Memory B cell (primary cell): ENCODE measurements around the gene BCL6.
"Not testable (repeated sequence)": the region's sequence is repeated elsewhere in the genome, so short reads cannot be mapped to it uniquely, and the experiment has no call there.

Source experiments
- ATAC-seq: fragments of 150-1000 bp; cut with Tn5 transposase; 2 replicates; pipeline ENCODE4 v1.10.0; 2021; ENCODE audit warnings: low read depth, mild to moderate bottlenecking, moderate library complexity
- DNase-seq, 2 donors: peaks; one replicate each; pipeline ENCODE4 v3.0.0; 2022; ENCODE audit warnings: low spot score in 2 of 2
- H3K27ac Mint-ChIP-seq: one replicate; pipeline ENCODE4 v1.8.0; 2022; ENCODE audit warnings: mild to moderate bottlenecking, moderate library complexity, mixed read lengths
- H3K27me3 Mint-ChIP-seq: one replicate; pipeline ENCODE4 v1.8.0; 2022; ENCODE audit warnings: mixed read lengths
- H3K36me3 Mint-ChIP-seq: one replicate; pipeline ENCODE4 v1.8.0; 2022; ENCODE audit warnings: mild to moderate bottlenecking, mixed read lengths
- H3K4me1 Mint-ChIP-seq: one replicate; pipeline ENCODE4 v1.8.0; 2022; ENCODE audit warnings: mixed read lengths
- H3K4me3 Mint-ChIP-seq: one replicate; pipeline ENCODE4 v1.8.0; 2022; ENCODE audit warnings: mild to moderate bottlenecking, moderate library complexity, mixed read lengths
- H3K9me3 Mint-ChIP-seq: one replicate; pipeline ENCODE4 v1.8.0; 2022; ENCODE audit warnings: mixed read lengths

Gene BCL6

GRCh38 chr3:187698499-187699399 is 46.5 kb downstream of the BCL6 start:
- H3K4me1 Mint-ChIP-seq = peaks cover 4% of the 10 kb centered on the region
- H3K27me3 Mint-ChIP-seq = peaks cover 13% of the 10 kb centered on the region
- H3K4me3 Mint-ChIP-seq = no peak overlapping the region
- H3K9me3 Mint-ChIP-seq = peaks cover 1% of the 10 kb centered on the region
- no peak overlapping the region for H3K27ac Mint-ChIP-seq
- ATAC-seq (no peak), DNase-seq (no peak)
- H3K36me3 Mint-ChIP-seq = peaks cover 3% of the 10 kb centered on the region

- H3K4me3 Mint-ChIP-seq = no peak overlapping the region
- peaks cover 4% of the 10 kb centered on the region for H3K4me1 Mint-ChIP-seq
- no peak for ATAC-seq
- peaks cover 1% of the 10 kb centered on the region for H3K9me3 Mint-ChIP-seq
- DNase-seq = no peak
- H3K27ac Mint-ChIP-seq = no peak overlapping the region
- H3K27me3 Mint-ChIP-seq = peaks cover 14% of the 10 kb centered on the region
- peaks cover 3% of the 10 kb centered on the region for H3K36me3 Mint-ChIP-seq
Observed at GRCh38 chr3:187696021-187696420, 49.2 kb downstream of the BCL6 start.

GRCh38 chr3:187695449-187695848 is 49.8 kb downstream of the BCL6 start:
- Mint-ChIP-seq H3K36me3 (peaks cover 3% of the 10 kb centered on the region), H3K4me1 (peaks cover 4% of the 10 kb centered on the region), H3K27ac (no peak overlapping the region), H3K9me3 (peaks cover 1% of the 10 kb centered on the region), H3K4me3 (no peak overlapping the region), H3K27me3 (peaks cover 14% of the 10 kb centered on the region)
- ATAC-seq = no peak
- DNase-seq = no peak

- Mint-ChIP-seq H3K27me3 (peaks cover 14% of the 10 kb centered on the region), H3K4me3 (no peak overlapping the region), H3K4me1 (peaks cover 4% of the 10 kb centered on the region)
Observed at GRCh38 chr3:187694801-187695200, 50.5 kb downstream of the BCL6 start.

DNA sequence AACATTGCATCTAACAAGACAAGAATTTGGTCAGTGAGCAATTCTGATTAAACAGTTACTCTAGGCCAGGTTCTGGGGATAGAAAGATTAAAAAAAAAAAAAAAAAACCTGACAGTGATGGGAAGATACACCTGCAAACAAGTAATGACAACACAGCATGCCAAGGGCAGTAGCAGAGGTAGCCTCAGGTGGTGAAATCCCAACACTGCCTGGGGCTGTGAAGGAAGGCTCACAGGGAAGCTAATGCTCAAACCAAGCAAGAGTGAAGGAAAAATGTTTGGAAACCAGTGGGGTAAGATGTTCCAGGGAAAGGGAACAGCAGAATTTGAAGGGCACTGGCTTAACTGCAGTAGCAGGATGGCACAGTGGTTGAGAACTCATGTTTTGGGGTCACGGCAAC is 51.8 kb downstream of the BCL6 start:
- no peak overlapping the region for H3K4me3 Mint-ChIP-seq
- peaks cover 14% of the 10 kb centered on the region for H3K27me3 Mint-ChIP-seq
- ATAC-seq (no peak), DNase-seq (no peak)
- H3K9me3 Mint-ChIP-seq = peaks cover 1% of the 10 kb centered on the region
- H3K4me1 Mint-ChIP-seq = peaks cover 4% of the 10 kb centered on the region
- no peak overlapping the region for H3K27ac Mint-ChIP-seq
- peaks cover 3% of the 10 kb centered on the region for H3K36me3 Mint-ChIP-seq

More at GRCh38 chr3:187694801-187695200, 50.5 kb downstream of the BCL6 start:
- H3K9me3 Mint-ChIP-seq = peaks cover 1% of the 10 kb centered on the region
- peaks cover 3% of the 10 kb centered on the region for H3K36me3 Mint-ChIP-seq
- DNase-seq (no peak), ATAC-seq (no peak)
- H3K27ac Mint-ChIP-seq = no peak overlapping the region

- H3K4me1 Mint-ChIP-seq = no peaks in the 10 kb centered on the region
- no peak overlapping the region for H3K4me3 Mint-ChIP-seq
- no peak overlapping the region for H3K27ac Mint-ChIP-seq
- DNase-seq = no peak
- H3K27me3 Mint-ChIP-seq = peaks cover 10% of the 10 kb centered on the region
- peaks cover 6% of the 10 kb centered on the region for H3K9me3 Mint-ChIP-seq
- no peak for ATAC-seq
- peaks cover 3% of the 10 kb centered on the region for H3K36me3 Mint-ChIP-seq
Observed at GRCh38 chr3:187689984-187690383, 55.3 kb downstream of the BCL6 start.

- Mint-ChIP-seq H3K27ac (no peak overlapping the region), H3K27me3 (peaks cover 5% of the 10 kb centered on the region), H3K9me3 (peaks cover 5% of the 10 kb centered on the region), H3K4me3 (no peak overlapping the region), H3K4me1 (no peaks in the 10 kb centered on the region), H3K36me3 (no peaks in the 10 kb centered on the region)
- ATAC-seq (no peak), DNase-seq (no peak)
Observed at GRCh38 chr3:187686621-187687273, 58.5 kb downstream of the BCL6 start.

DNA sequence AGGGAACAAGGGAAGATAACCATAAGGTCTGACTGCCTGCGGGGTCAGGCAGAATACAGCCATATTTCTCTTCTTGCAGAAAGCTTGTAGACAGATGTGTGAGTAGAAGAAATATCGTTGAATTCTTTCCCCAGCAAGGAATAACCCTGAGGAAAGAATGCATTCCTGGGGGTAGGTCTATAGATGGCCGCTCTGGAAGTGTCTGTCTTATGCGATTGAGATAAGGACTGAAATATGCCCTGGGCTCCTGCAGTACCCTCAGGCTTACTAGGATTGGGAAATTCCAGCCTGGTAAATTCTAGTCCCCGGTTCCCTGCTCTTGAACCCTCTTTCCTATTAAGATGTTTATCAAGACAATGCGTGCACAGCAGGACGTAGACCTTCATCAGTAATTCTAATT is 59.3 kb downstream of the BCL6 start:
- no peak overlapping the region for H3K27ac Mint-ChIP-seq
- H3K9me3 Mint-ChIP-seq = peaks cover 5% of the 10 kb centered on the region
- no peak for ATAC-seq
- no peak for DNase-seq
- no peaks in the 10 kb centered on the region for H3K36me3 Mint-ChIP-seq
- peaks cover 5% of the 10 kb centered on the region for H3K27me3 Mint-ChIP-seq
- H3K4me1 Mint-ChIP-seq = no peaks in the 10 kb centered on the region
- H3K4me3 Mint-ChIP-seq = no peak overlapping the region

DNA sequence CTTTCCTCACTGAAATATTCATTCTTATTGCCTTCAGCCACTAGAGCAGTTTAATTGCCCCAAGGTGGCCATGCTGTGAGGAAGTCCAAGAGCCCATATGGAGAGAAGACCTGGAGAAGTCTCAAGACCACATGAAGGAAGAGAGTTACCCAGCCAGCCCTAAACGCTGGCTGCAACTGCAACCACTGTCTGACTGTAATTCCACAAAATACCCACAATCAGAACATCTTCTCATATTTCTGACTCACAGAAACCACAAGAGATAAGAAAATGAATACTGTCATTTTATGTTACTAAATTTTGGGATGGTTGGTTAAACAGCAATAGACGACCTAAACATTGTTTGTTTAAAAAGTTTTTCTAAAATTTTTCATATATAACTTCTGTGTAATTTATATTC is 60.4 kb downstream of the BCL6 start:
- DNase-seq (no peak), ATAC-seq (no peak)
- Mint-ChIP-seq H3K4me1 (no peaks in the 10 kb centered on the region), H3K36me3 (no peaks in the 10 kb centered on the region), H3K4me3 (no peak overlapping the region), H3K27me3 (peaks cover 9% of the 10 kb centered on the region), H3K27ac (no peak overlapping the region), H3K9me3 (peaks cover 5% of the 10 kb centered on the region)

DNA sequence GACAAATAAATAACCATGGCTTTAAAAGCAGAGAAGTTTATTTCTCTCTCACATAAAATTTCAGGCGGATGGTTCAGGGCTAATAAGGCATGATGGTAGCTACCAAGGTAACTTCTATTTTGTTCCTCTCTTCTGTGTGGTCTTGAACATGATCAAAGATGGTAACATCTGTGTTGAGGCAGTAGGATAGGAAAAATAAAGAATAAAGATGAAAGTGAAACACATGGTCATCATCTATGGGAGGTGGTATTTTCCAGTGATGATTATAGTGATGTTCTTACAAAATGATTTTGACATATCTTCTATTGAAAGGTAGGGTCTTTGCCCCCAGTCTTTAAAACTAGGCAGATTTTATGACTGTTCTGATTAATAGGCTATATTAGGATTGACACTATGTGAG is 60.8 kb downstream of the BCL6 start:
- no peak overlapping the region for H3K27ac Mint-ChIP-seq
- H3K4me3 Mint-ChIP-seq = no peak overlapping the region
- peaks cover 11% of the 10 kb centered on the region for H3K27me3 Mint-ChIP-seq
- H3K36me3 Mint-ChIP-seq = no peaks in the 10 kb centered on the region
- H3K4me1 Mint-ChIP-seq = peaks cover 2% of the 10 kb centered on the region
- peaks cover 5% of the 10 kb centered on the region for H3K9me3 Mint-ChIP-seq
- DNase-seq (no peak), ATAC-seq (no peak)

DNA sequence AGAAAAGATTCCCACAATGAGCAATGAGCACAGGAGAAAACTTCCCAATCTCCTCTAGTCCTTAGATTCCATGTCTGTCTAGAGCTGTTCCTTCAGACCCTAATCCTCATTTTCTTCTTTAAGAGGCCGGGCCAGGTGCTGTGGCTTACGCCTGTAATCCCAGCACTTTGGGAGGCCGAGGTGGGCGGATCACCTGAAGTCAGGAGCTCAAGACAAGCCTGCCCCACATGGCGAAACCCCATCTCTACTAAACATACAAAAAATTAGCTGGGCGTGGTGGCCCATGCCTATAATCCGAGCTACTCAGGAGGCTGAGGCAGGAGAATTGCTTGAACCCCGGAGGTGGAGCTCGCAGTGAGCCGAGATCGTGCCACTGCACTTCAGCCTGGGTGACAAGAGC is 63.5 kb downstream of the BCL6 start:
- not testable (repeated sequence) for H3K9me3 Mint-ChIP-seq

GRCh38 chr3:187679638-187680396 is 65.5 kb downstream of the BCL6 start:
- H3K4me1 Mint-ChIP-seq = peaks cover 2% of the 10 kb centered on the region
- H3K27ac Mint-ChIP-seq = no peak overlapping the region
- no peaks in the 10 kb centered on the region for H3K36me3 Mint-ChIP-seq
- ATAC-seq (peak; percentile 51), DNase-seq (peak; percentile 63 to 71)
- H3K4me3 Mint-ChIP-seq = no peak overlapping the region
- H3K9me3 Mint-ChIP-seq = no peaks in the 10 kb centered on the region
- peaks cover 13% of the 10 kb centered on the region for H3K27me3 Mint-ChIP-seq

More for the DNA sequence above, 63.5 kb downstream of the BCL6 start:
- not testable (repeated sequence) for H3K4me3 Mint-ChIP-seq, DNase-seq, H3K4me1 Mint-ChIP-seq, H3K36me3 Mint-ChIP-seq, ATAC-seq, H3K27ac Mint-ChIP-seq
- peaks cover 12% of the 10 kb centered on the region for H3K27me3 Mint-ChIP-seq

DNA sequence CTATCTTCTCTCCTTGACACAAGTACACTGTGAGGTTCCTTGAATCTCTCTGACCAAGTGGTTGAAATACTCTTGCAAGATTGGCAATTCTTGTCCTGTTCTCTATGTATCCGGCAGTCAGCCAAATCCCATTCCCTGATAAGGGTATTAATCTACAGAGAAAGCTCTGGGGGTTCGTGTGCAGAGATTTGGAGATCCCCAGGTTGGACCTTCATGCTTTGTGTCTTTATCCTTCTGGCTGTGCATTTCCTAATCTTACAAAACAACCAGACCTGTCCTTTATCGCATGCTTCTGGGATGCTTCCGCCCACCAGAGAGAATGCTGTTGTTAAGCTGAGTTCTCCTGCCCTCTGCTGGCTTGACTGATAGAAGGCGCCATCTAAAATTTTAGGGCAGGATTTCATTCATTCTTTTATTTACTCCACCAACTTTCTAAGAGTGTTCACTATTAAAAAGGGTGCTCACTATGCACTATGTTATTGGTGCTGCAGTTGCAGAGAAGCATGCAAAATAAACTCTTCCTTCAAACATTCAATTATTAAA is 66.5 kb downstream of the BCL6 start:
- no peak overlapping the region for H3K4me3 Mint-ChIP-seq
- H3K36me3 Mint-ChIP-seq = no peaks in the 10 kb centered on the region
- peaks cover 2% of the 10 kb centered on the region for H3K4me1 Mint-ChIP-seq
- H3K27me3 Mint-ChIP-seq = peaks cover 18% of the 10 kb centered on the region
- no peak overlapping the region for H3K27ac Mint-ChIP-seq
- H3K9me3 Mint-ChIP-seq = no peaks in the 10 kb centered on the region
- ATAC-seq (peak; percentile 37), DNase-seq (peak; percentile 18 to 26)

- ATAC-seq = no peak
- H3K4me3 Mint-ChIP-seq = no peak overlapping the region
- peaks cover 16% of the 10 kb centered on the region for H3K27me3 Mint-ChIP-seq
- H3K27ac Mint-ChIP-seq = no peak overlapping the region
- no peak for DNase-seq
- no peaks in the 10 kb centered on the region for H3K9me3 Mint-ChIP-seq
- H3K4me1 Mint-ChIP-seq = peaks cover 2% of the 10 kb centered on the region
- H3K36me3 Mint-ChIP-seq = no peaks in the 10 kb centered on the region
Observed at GRCh38 chr3:187677604-187678003, 67.7 kb downstream of the BCL6 start.
